HEK293 (cell line): ENCODE data around the gene FRAS1.

ENCODE experiments used
- BCL11A ChIP-seq: fragments of 450-650 bp; formaldehyde crosslinking; IDR thresholded peaks from 2 replicates; pipeline ENCODE4 v1.5.1; 2016; ENCODE audit warnings: low read depth, missing biosample characterization, missing genetic modification characterization
- CTCF ChIP-seq: fragments of 450-650 bp; formaldehyde crosslinking; IDR thresholded peaks from 2 replicates; pipeline ENCODE4 v1.5.1; 2016; ENCODE audit warnings: missing biosample characterization, missing genetic modification characterization
- ELK4 ChIP-seq: IDR thresholded peaks from 2 replicates; pipeline ENCODE4 v1.6.1; 2011; ENCODE audit warnings: mild to moderate bottlenecking, low read depth, low read length, borderline replicate concordance
- MYNN ChIP-seq: fragments of 450-650 bp; formaldehyde crosslinking; IDR thresholded peaks from 2 replicates; pipeline ENCODE4 v1.5.1; 2016; ENCODE audit warnings: missing biosample characterization, missing genetic modification characterization, borderline replicate concordance
- SP2 ChIP-seq: fragments of 450-650 bp; formaldehyde crosslinking; IDR thresholded peaks from 2 replicates; pipeline ENCODE4 v1.5.1; 2016; ENCODE audit warnings: missing biosample characterization, missing genetic modification characterization
- ZNF184 ChIP-seq: fragments of 450-650 bp; IDR thresholded peaks from 2 replicates; pipeline ENCODE4 v1.5.1; 2018; ENCODE audit warnings: missing biosample characterization, mild to moderate bottlenecking, missing genetic modification characterization
- ZNF639 ChIP-seq: fragments of 450-650 bp; formaldehyde crosslinking; IDR thresholded peaks from 2 replicates; pipeline ENCODE4 v1.5.1; 2016; ENCODE audit warnings: missing biosample characterization, missing genetic modification characterization
- ZNF645 ChIP-seq: fragments of 450-650 bp; formaldehyde crosslinking; IDR thresholded peaks from 2 replicates; pipeline ENCODE4; 2016; ENCODE audit warnings: missing biosample characterization, missing genetic modification characterization

- no peak for TF ChIP-seq ZNF184 (tag by site-specific recombination)
- TF ChIP-seq SP2, result no peak
- no peak for TF ChIP-seq ZNF645
- TF ChIP-seq CTCF (tag by site-specific recombination), result no peak
- no peak for TF ChIP-seq ELK4
- TF ChIP-seq MYNN (tag by site-specific recombination), result no peak
- TF ChIP-seq BCL11A (tag by site-specific recombination), result no peak
- no peak for TF ChIP-seq ZNF639 (tag by site-specific recombination)
These were observed 197.8 kb downstream of the FRAS1 start for GRCh38 chr4:78254893-78255292.
